Glomerular visceral epithelial cell (primary cell): ENCODE measurements around the gene HCN2.
"Not testable (repeated sequence)": the region's sequence is repeated elsewhere in the genome, so short reads cannot be mapped to it uniquely, and the experiment has no call there.

Experiments
- DNase-seq: peaks from one replicate; pipeline ENCODE4 v3.0.0-alpha.2; 2016; ENCODE audit errors: extremely low spot score

HCN2 gene

GRCh38 chr19:619286-620002 lies 29.8 kb downstream of the HCN2 start:
- DNase-seq = no peak

- DNase-seq = no peak
These were observed 30.6 kb downstream of the HCN2 start for GRCh38 chr19:620166-620862.

DNA sequence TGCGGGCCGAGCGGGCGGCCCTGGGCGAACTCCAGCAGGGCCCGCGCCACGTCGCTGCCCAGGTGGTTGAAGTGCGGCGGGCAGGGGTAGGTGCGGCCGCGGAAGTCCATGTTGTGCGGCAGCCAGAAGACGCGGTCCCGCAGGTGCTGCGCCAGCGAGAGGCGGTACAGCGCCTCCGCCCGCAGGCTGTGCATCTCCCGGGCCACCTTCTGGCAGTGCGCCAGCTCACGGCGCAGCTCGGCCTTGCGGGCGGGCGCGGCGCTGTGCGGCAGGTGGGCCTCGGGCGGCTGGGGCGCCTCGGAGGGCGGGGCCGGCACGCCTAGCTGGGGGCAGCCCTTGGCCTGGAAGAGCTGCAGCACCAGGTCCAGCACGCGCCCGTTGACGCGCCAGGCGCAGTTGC lies 31.5 kb downstream of the HCN2 start:
- not testable (repeated sequence) for DNase-seq

- no peak for DNase-seq
These were observed 32.1 kb downstream of the HCN2 start for GRCh38 chr19:621819-622218.

DNA sequence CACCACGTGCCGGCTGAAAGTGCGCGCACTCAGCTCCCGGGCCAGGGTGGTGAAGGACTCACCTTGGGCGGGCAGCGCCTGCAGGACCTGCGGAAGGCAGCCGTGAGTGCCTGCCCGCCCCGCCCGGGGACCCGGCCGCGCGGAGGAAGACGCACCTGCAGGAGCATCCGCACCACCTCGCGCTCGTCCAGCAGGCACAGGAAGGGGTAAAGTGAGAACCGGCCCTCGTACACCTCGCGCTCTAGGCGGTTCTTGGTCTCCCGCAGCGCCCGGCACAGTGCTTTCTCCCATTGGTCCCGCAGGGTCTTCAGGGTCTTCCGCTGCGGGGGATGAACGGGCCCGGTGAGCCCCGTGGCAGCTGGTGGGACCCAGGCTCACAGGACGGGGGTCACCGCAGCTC lies 33.0 kb downstream of the HCN2 start:
- no peak for DNase-seq

DNA sequence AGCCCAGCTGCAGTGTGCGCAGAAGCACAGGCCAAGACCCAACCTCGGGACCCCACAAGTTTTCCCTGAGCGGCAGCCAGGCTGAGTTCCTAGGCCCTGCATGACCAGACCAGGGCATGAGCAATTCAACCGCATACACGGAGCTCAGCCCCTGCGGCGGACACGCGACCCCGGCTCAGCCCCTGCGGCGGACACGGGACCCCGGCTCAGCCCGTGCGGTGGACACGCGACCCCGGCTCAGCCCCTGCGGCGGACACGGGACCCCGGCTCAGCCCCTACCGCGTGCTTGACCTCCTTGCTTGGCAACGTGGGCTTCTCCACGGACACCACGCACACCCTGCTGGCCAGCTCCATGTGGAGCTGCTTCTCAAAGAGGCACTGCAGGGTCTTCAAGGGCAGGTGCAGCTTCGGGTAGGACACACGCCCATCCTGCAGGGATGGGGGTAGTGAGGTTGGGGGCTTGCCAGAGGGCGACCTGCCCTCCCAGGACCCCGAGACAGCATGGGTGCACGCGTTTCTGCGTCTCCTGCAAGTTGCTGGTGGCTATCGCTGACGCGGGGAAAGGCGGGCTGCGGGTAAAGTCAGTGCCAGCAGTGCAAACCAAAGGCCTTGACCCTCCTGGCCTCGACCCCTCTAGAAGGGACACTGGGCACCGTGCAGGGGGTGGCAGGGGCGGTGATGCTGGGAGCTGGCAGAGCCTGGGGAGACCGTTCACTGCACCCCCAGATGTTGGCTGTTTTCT lies 33.7 kb downstream of the HCN2 start:
- no peak for DNase-seq

GRCh38 chr19:623974-624373 lies 34.3 kb downstream of the HCN2 start:
- peak; percentile 63 for DNase-seq

GRCh38 chr19:624433-625109 lies 34.9 kb downstream of the HCN2 start:
- DNase-seq = no peak

DNA sequence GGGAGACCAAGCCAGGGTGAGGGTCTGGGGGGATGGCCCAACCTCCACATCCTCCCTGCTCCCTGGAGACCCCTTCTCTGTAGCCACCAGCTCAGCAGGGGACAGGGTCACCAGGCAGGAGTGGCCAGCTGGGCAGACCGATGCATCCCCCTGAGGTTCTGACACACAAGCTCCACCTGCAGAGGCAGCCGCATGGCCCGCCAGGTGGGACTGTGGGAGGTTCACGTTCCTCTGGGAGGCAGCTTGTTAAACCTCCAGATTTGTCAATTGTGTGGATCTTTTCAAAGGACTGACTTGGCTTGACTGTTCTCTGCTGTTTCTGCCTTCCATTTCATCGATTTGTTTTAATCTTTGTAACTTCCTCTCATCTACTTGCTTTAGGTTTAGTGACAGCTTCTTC lies 35.6 kb downstream of the HCN2 start:
- DNase-seq = no peak

DNA sequence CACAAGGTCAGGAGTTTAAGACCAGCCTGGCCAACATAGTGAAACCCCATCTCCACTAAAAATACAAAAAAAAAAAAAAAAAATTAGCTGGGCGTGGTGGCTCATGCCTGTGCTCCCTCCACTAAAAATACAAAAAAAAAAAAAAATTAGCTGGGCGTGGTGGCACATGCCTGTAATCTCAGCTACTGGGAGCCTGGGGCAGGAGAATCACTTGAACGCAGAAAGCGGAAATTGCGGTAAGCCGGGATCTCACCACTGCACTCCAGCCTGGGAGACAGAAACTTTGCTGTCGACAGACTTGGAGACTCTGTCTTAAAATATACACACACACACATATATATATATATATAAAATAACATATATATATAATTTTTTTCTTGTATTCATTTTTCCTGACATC lies 36.9 kb downstream of the HCN2 start:
- DNase-seq = not testable (repeated sequence)

- DNase-seq = no peak
These were observed 38.5 kb downstream of the HCN2 start for GRCh38 chr19:628168-628567.

- DNase-seq = not testable (repeated sequence)
These were observed 39.8 kb downstream of the HCN2 start for GRCh38 chr19:629515-629914.

- DNase-seq = no peak
These were observed 40.5 kb downstream of the HCN2 start for GRCh38 chr19:629961-630714.

DNA sequence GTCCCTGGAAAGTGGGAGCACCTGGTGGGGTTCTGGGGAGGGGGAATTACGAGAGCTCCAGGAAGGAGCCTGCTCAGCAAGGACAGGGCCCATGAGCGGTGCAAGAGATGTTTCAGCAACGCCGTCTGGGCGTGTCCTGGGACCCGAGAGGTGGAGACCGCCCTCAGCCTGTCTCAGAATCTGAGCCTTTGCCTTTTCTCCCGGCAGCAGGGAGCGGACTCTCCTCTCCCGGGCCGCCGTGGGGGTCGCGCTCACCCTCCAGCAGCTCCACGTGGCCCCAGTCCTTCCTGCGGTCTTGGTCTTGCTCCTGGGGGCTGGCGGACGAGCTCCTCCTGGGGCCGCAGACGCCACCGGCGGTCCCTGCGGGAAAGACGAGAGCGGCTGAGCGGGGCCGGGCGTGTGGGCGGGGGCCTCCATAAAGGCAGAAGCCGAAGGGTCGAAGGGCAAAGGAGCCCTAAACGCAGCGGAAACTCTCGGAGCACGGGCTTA lies 42.9 kb downstream of the HCN2 start:
- DNase-seq = peak; percentile 64

DNA sequence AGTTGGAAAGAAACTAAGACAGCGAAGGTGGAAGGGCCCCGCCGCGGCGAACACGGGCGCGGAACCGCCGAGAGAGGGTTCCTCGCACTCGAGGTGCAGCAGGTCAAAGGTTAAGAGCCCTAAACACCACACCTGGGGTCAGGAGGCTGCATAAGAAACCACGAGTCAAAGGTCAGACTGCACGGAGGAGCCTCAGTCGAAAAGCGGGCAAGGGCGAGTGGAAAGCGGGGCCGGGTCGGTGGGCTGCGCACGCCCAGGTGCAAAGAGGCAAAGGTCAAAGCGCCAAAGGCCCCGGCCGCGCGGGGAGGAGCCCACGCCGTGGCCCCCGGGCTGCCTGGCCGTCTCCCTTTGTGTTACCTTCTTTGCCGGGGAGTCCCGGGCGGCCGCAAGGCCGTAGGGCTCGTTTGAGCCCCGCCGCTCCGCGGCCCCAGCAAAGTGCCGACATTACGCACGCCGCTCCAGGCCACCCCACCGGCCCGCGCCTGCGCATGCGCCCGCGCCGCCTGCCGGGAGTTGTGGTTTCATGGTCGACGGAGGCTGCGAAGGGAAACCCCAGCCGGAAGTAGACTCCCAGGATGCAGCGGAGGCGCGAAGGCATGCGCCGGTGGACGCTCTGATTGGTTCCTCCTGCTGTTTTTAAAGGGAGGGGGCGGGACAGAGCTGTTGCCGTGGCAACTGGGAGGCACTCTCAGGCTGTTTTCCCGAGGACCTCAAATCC lies 43.5 kb downstream of the HCN2 start, which contains the start of gene POLRMT:
Gene POLRMT, minus strand, starts transcription at position 470 of the 718 bp plus-strand sequence. Its CDS starts 25 bp downstream, at position 445.
- peak; percentile 99 for DNase-seq

GRCh38 chr19:633786-634639 lies 44.3 kb downstream of the HCN2 start:
- no peak for DNase-seq

- DNase-seq = no peak
These were observed 45.4 kb downstream of the HCN2 start for GRCh38 chr19:634975-635652.

DNA sequence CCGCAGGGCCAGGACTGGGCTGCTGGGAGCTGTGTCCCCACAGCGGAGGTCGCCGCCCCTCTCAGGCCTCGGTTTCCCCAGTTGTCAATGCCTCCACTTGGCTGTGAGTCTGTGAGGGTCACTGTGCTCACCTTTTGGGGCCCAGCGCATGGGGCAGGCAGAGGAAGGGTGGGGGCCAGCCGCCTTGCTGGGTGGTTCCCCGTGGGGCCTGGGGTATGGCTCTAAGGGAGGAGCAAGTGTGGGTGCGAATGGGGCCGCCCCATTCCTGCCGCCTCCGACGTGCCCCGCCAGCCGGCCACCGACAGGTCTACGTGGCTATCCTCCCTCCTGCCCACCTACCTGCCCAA lies 49.2 kb downstream of the HCN2 start:
- DNase-seq = no peak
